Body of pancreas (tissue), 4 donors: ENCODE results near the gene GOLPH3L.

Source experiments
- POLR2A ChIP-seq, 3 donors: fragments of 450-650 bp; IDR thresholded peaks; one replicate each; pipeline ENCODE4 v1.6.1; 2016; ENCODE audit warnings: antibody characterized with exemption in 3 of 3, mild to moderate bottlenecking in 2 of 3
- TF ChIP-seq, protein P1 (sequence below), 7 experiments: fragments of 450-650 bp in 4 of 7; fragments of 200-600 bp in 3 of 7; sonication (generic) in 3 of 7; IDR thresholded peaks; one replicate each; pipeline ENCODE4 v1.5.1; 2016 to 2019; ENCODE audit warnings: antibody characterized with exemption in 7 of 7

- TF ChIP-seq, protein P1, sequence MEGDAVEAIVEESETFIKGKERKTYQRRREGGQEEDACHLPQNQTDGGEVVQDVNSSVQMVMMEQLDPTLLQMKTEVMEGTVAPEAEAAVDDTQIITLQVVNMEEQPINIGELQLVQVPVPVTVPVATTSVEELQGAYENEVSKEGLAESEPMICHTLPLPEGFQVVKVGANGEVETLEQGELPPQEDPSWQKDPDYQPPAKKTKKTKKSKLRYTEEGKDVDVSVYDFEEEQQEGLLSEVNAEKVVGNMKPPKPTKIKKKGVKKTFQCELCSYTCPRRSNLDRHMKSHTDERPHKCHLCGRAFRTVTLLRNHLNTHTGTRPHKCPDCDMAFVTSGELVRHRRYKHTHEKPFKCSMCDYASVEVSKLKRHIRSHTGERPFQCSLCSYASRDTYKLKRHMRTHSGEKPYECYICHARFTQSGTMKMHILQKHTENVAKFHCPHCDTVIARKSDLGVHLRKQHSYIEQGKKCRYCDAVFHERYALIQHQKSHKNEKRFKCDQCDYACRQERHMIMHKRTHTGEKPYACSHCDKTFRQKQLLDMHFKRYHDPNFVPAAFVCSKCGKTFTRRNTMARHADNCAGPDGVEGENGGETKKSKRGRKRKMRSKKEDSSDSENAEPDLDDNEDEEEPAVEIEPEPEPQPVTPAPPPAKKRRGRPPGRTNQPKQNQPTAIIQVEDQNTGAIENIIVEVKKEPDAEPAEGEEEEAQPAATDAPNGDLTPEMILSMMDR (IDR thresholded peaks at IDR 0.05): no peak
- TF ChIP-seq POLR2A (IDR thresholded peaks at IDR 0.05): no peak
Observed at GRCh38 chr1:150613061-150613920, 83.7 kb downstream of the GOLPH3L start.
